Breast epithelium (tissue), 4 donors: ENCODE results near the gene FBXL7. TPM values are rescaled to one million over a fixed set of nuclear protein-coding genes. Genes with fewer than 3 reads are reported as not detected.
"Not testable (repeated sequence)": the region's sequence is repeated elsewhere in the genome, so short reads cannot be mapped to it uniquely, and the experiment has no call there.

Source experiments
- DNase-seq, 2 donors: peaks; one replicate each; pipeline ENCODE4 v3.0.0-alpha.2; 2019; ENCODE audit warnings: low spot score in 2 of 2
- H3K27ac ChIP-seq, 2 donors: fragments of 200-600 bp; sonication (generic) in 1 of 2; one replicate each; pipeline ENCODE4 v1.5.1; 2016 to 2019; ENCODE audit warnings: mild to moderate bottlenecking in 1 of 2
- H3K27me3 ChIP-seq, 2 donors: fragments of 200-600 bp; sonication (generic) in 1 of 2; one replicate each; pipeline versions ENCODE4 v1.5.1 to v1.6.0; 2017 to 2019; ENCODE audit warnings: control low read depth in 1 of 2, mild to moderate bottlenecking in 1 of 2
- H3K36me3 ChIP-seq: fragments of 200-600 bp; one replicate; pipeline ENCODE4 v1.5.1; 2019
- H3K4me1 ChIP-seq, 2 donors: fragments of 200-600 bp; sonication (generic); one replicate each; pipeline ENCODE4 v1.5.1; 2016 to 2019; ENCODE audit warnings: control low read depth in 1 of 2
- H3K4me3 ChIP-seq, 3 donors: fragments of 200-600 bp; sonication (generic); 1 replicate in 2 of 3; 2 replicates in 1 of 3; pipeline ENCODE4 v1.5.1; 2016 to 2019; ENCODE audit warnings: mild to moderate bottlenecking in 3 of 3, moderate library complexity in 2 of 3
- H3K9me3 ChIP-seq, 2 donors: fragments of 200-600 bp; sonication (generic) in 1 of 2; one replicate each; pipeline ENCODE4 v1.5.1; 2016 to 2019; ENCODE audit warnings: control low read depth in 1 of 2
- POLR2A ChIP-seq: fragments of 450-650 bp; IDR thresholded peaks from one replicate; pipeline ENCODE4 v1.6.1; 2016; ENCODE audit warnings: antibody characterized with exemption, mild to moderate bottlenecking, moderate library complexity
- POLR2AphosphoS5 ChIP-seq, 3 donors: sonication (generic); formaldehyde crosslinking; IDR thresholded peaks; one replicate each; pipeline ENCODE4 v1.6.1; 2017; ENCODE audit warnings: antibody characterized with exemption in 3 of 3
- intact Hi-C: fragments of 100-400 bp; cut with DNase I; formaldehyde crosslinking; loops from one replicate; pipeline ENCODE4 v1.15.1; 2023; ENCODE audit warnings: low total_unique reads
- total RNA-seq, 3 donors: library from RNA; depleted of rRNA; stranded (reverse); fragments of >200 nt; gene quantifications; one replicate each; pipeline ENCODE4 v1.1.0, GENCODE V29; 2016
- TF ChIP-seq, protein P1 (sequence below), 3 donors: fragments of 450-650 bp; IDR thresholded peaks; one replicate each; pipeline ENCODE4 v1.5.1; 2016 to 2017; ENCODE audit warnings: antibody characterized with exemption in 3 of 3, mild to moderate bottlenecking in 3 of 3, moderate library complexity in 3 of 3

Gene FBXL7
- total RNA-seq, 3 donors from 2014 or later, result 6.9 to 17.3 (median 10.8) TPM

DNA sequence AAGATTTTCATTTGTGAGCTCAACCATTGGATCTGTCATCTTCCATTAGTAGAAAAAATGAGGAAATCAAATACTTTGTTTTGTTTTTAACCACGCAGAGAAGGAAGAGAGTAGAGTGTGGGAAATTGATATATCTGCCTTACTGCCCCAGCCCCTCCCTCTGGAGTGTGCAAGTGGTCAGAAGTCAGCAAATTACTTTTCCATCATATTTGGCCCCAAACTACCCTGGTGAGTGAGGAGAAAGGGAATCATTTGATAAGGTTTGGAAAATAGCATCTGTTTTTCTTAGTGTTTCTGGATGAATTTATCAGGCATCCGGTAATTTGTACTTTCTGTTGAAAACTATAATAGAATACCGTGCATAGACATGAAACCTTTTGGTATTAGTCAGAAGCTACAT lies 352.2 kb downstream of the FBXL7 start:
- intact Hi-C loops, result no loop called here
- Histone ChIP-seq H3K27ac (no peak overlapping the region), H3K36me3 (no peaks in the 10 kb centered on the region), H3K4me1 (no peaks in the 10 kb centered on the region), H3K4me3 (no peak overlapping the region), H3K9me3 (no peaks in the 10 kb centered on the region), H3K27me3 (no peaks in the 10 kb centered on the region)
- DNase-seq, result no peak
- no peak for TF ChIP-seq POLR2A

DNA sequence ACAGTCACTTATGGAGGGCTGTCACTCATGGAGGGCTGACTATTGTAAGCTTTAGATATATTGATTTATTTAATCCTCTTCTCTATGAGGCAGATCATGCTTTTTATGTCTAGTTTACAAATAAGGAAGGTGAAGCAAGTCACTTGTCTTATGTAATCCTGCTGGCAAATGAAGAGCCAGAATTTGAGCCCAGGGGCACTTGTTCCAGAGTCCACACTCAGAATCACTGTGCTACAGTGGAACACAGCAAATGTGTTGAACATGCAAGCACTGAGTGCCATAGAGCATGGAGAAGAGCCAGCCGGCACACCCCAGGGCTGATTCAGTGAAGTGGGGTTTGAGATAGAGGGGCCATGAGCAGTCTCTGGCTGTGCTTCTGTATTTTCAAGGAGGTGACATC lies 353.0 kb downstream of the FBXL7 start:
- TF ChIP-seq, protein P1, sequence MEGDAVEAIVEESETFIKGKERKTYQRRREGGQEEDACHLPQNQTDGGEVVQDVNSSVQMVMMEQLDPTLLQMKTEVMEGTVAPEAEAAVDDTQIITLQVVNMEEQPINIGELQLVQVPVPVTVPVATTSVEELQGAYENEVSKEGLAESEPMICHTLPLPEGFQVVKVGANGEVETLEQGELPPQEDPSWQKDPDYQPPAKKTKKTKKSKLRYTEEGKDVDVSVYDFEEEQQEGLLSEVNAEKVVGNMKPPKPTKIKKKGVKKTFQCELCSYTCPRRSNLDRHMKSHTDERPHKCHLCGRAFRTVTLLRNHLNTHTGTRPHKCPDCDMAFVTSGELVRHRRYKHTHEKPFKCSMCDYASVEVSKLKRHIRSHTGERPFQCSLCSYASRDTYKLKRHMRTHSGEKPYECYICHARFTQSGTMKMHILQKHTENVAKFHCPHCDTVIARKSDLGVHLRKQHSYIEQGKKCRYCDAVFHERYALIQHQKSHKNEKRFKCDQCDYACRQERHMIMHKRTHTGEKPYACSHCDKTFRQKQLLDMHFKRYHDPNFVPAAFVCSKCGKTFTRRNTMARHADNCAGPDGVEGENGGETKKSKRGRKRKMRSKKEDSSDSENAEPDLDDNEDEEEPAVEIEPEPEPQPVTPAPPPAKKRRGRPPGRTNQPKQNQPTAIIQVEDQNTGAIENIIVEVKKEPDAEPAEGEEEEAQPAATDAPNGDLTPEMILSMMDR (IDR thresholded peaks at IDR 0.05), result no peak
- no peak for TF ChIP-seq POLR2AphosphoS5 (IDR thresholded peaks at IDR 0.05)
- no peak for TF ChIP-seq POLR2A
- intact Hi-C loops, result no loop called here

DNA sequence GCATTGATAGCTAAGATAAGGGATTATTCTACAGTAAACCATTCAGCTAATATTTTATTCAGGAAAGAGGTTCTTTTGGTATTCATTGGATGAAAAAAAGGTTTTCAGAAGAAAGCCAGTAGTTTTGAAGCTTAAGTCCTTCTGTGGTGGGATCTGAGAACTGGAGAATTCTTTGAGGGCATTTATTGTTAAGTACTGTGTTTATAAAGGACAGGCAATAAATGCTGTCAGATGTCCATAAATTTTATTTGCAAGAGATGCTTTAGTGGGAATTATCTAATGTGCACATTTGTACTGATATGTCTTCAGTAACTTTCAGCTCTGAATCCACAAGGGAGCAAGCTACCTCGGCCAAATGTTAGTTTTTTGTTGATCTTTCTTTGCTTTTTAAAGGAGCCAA lies 358.3 kb downstream of the FBXL7 start:
- Histone ChIP-seq H3K36me3 (no peaks in the 10 kb centered on the region), H3K9me3 (no peaks in the 10 kb centered on the region), H3K4me3 (no peak overlapping the region), H3K27me3 (no peaks in the 10 kb centered on the region), H3K4me1 (no peaks in the 10 kb centered on the region), H3K27ac (no peak overlapping the region)
- TF ChIP-seq POLR2AphosphoS5 (IDR thresholded peaks at IDR 0.05) (no peak), POLR2A (no peak)
- TF ChIP-seq, protein P1 (IDR thresholded peaks at IDR 0.05), result no peak
- intact Hi-C loops, result no loop called here
- DNase-seq, result no peak

More for the DNA sequence above, 353.0 kb downstream of the FBXL7 start:
- Histone ChIP-seq H3K27me3 (no peaks in the 10 kb centered on the region), H3K9me3 (no peaks in the 10 kb centered on the region), H3K36me3 (no peaks in the 10 kb centered on the region), H3K27ac (no peak overlapping the region), H3K4me3 (no peak overlapping the region), H3K4me1 (no peaks in the 10 kb centered on the region)
- DNase-seq, result no peak

DNA sequence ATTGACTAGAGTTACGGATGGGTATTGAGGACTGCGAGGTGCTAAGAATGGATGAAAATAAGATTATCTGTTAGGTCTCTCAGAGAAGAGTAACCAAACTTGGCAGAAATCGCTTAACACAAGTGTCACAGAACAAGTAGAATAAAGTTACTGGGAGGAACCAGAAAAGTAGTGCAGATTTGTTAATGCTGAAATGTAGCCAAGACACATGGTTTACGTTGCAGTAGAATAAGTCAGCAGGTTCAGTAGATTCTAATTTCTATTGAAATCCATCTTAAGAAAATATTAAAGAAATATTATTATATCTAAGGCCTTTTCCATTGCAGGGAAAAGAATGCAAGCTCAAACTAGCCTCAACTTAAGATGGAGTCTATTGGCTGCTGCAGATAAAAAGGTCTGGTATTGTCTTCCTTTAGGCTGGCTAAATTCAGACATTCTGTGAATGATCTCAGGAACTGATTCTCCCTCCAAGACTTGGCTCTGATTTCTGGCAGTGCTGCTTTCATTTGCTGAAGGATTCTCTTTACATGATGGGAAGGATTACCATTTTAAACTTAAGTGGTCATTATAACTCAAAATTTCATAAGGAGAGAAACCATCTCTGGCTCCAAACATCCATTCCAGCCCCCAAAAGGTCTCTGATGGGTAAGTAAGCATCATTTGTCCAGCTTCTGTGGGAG lies 364.7 kb downstream of the FBXL7 start:
- Histone ChIP-seq H3K36me3 (no peaks in the 10 kb centered on the region), H3K4me1 (no peaks in the 10 kb centered on the region)
- intact Hi-C loops, result no loop called here

DNA sequence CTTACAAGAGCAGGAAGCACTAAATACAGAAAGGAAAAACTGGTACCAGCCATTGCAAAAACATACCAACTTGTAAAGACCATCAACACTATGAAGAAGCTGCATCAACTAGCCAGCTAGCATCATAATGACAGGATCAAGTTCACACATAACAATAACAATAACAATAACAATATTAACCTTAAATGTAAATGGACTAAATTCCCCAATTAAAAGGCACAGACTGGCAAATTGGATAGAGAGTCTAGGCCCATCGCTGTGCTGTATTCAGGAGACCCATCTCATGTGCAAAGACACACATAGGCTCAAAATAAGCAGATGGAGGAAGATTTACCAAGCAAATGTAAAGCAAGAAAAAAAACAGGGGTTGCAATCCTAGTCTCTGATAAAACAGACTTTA lies 372.3 kb downstream of the FBXL7 start:
- H3K27me3 ChIP-seq, intact Hi-C loops, DNase-seq, H3K4me1 ChIP-seq, H3K4me3 ChIP-seq, H3K36me3 ChIP-seq, H3K27ac ChIP-seq: not testable (repeated sequence)
- peaks cover 6 to 18% of the 10 kb centered on the region in 2 donors for H3K9me3 ChIP-seq

More for the DNA sequence above, 364.7 kb downstream of the FBXL7 start:
- DNase-seq, result no peak
- H3K27ac ChIP-seq, result no peak overlapping the region
- TF ChIP-seq POLR2AphosphoS5 (IDR thresholded peaks at IDR 0.05) (no peak), POLR2A (no peak)
- TF ChIP-seq, protein P1 (IDR thresholded peaks at IDR 0.05), result no peak
- H3K27me3 ChIP-seq, result no peaks in the 10 kb centered on the region
- no peak overlapping the region for H3K4me3 ChIP-seq
- H3K9me3 ChIP-seq, result no peaks in the 10 kb centered on the region

DNA sequence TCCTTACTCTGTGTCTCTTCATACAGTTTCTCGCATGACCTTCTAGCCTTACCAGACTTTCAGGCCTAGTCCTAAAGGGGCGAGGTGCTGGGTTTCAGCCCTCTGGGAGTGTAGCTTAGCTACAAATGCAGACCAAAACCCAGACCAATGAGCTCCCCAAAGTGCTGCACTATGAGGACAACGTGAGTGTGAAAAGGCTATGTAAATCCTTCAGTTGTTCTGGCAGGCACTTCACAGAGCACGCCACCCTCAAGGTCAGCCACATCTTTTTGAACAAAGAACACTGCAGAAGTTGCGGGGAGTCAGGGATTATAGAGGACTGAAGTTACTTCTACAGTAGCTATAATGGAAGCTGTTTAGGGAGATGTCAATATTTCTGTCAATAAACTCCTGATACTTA lies 377.9 kb downstream of the FBXL7 start:
- DNase-seq, result no peak
- Histone ChIP-seq H3K9me3 (peaks cover 4 to 8% of the 10 kb centered on the region in 2 donors), H3K4me3 (no peak overlapping the region), H3K36me3 (no peaks in the 10 kb centered on the region), H3K27me3 (no peaks in the 10 kb centered on the region), H3K4me1 (no peaks in the 10 kb centered on the region), H3K27ac (no peak overlapping the region)
- intact Hi-C loops, result no loop called here
- TF ChIP-seq POLR2A (no peak), POLR2AphosphoS5 (IDR thresholded peaks at IDR 0.05) (no peak)
- TF ChIP-seq, protein P1 (IDR thresholded peaks at IDR 0.05), result no peak
